ENCODE measurements around the gene BUD13. TPM values are rescaled to one million over a fixed set of nuclear protein-coding genes. Genes with fewer than 3 reads are reported as not detected.

Gene BUD13, protein sequence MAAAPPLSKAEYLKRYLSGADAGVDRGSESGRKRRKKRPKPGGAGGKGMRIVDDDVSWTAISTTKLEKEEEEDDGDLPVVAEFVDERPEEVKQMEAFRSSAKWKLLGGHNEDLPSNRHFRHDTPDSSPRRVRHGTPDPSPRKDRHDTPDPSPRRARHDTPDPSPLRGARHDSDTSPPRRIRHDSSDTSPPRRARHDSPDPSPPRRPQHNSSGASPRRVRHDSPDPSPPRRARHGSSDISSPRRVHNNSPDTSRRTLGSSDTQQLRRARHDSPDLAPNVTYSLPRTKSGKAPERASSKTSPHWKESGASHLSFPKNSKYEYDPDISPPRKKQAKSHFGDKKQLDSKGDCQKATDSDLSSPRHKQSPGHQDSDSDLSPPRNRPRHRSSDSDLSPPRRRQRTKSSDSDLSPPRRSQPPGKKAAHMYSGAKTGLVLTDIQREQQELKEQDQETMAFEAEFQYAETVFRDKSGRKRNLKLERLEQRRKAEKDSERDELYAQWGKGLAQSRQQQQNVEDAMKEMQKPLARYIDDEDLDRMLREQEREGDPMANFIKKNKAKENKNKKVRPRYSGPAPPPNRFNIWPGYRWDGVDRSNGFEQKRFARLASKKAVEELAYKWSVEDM
- 11.4 and 12.1 TPM in 2 replicates for total RNA-seq

GRCh38 chr11:116772443-116773202 lies at the start of gene BUD13:
Gene BUD13 (minus strand): TSS chr11:116772987. CDS start chr11:116772964, 23 bp downstream.
- no peaks in the 10 kb centered on the region for H3K36me3 ChIP-seq (ENCODE audit: control insufficient read depth, insufficient read depth, low read length)
- H3K4me3 ChIP-seq (ENCODE audit: low read depth, low read length): peak within 1 kb of the TSS; percentile 90
- TF ChIP-seq, protein P1, sequence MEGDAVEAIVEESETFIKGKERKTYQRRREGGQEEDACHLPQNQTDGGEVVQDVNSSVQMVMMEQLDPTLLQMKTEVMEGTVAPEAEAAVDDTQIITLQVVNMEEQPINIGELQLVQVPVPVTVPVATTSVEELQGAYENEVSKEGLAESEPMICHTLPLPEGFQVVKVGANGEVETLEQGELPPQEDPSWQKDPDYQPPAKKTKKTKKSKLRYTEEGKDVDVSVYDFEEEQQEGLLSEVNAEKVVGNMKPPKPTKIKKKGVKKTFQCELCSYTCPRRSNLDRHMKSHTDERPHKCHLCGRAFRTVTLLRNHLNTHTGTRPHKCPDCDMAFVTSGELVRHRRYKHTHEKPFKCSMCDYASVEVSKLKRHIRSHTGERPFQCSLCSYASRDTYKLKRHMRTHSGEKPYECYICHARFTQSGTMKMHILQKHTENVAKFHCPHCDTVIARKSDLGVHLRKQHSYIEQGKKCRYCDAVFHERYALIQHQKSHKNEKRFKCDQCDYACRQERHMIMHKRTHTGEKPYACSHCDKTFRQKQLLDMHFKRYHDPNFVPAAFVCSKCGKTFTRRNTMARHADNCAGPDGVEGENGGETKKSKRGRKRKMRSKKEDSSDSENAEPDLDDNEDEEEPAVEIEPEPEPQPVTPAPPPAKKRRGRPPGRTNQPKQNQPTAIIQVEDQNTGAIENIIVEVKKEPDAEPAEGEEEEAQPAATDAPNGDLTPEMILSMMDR (IDR thresholded peaks at IDR 0.05; ENCODE audit: insufficient read depth, low read length, poor library complexity, severe bottlenecking): no peak
- DNase-seq (ENCODE audit: low read depth): peak; percentile 31
- no peaks in the 10 kb centered on the region for H3K27me3 ChIP-seq (ENCODE audit: control insufficient read depth, insufficient read depth, low read length)

GRCh38 chr11:116822575-116822974 lies 49.8 kb upstream of the BUD13 start:
- no peak for DNase-seq (ENCODE audit: low read depth)
- H3K4me3 ChIP-seq (ENCODE audit: low read depth, low read length): no peak overlapping the region
- TF ChIP-seq, protein P1 (IDR thresholded peaks at IDR 0.05; ENCODE audit: insufficient read depth, low read length, poor library complexity, severe bottlenecking): no peak
- H3K36me3 ChIP-seq (ENCODE audit: control insufficient read depth, insufficient read depth, low read length): no peaks in the 10 kb centered on the region
- peaks cover 4% of the 10 kb centered on the region for H3K27me3 ChIP-seq (ENCODE audit: control insufficient read depth, insufficient read depth, low read length)

- Histone ChIP-seq H3K27me3 (ENCODE audit: control insufficient read depth, insufficient read depth, low read length) (peaks cover 2% of the 10 kb centered on the region), H3K4me3 (ENCODE audit: low read depth, low read length) (no peak overlapping the region), H3K36me3 (ENCODE audit: control insufficient read depth, insufficient read depth, low read length) (no peaks in the 10 kb centered on the region)
- no peak for DNase-seq (ENCODE audit: low read depth)
- TF ChIP-seq, protein P1 (IDR thresholded peaks at IDR 0.05; ENCODE audit: insufficient read depth, low read length, poor library complexity, severe bottlenecking): no peak
Measured at GRCh38 chr11:116821050-116821918, 48.5 kb upstream of the BUD13 start.

DNA sequence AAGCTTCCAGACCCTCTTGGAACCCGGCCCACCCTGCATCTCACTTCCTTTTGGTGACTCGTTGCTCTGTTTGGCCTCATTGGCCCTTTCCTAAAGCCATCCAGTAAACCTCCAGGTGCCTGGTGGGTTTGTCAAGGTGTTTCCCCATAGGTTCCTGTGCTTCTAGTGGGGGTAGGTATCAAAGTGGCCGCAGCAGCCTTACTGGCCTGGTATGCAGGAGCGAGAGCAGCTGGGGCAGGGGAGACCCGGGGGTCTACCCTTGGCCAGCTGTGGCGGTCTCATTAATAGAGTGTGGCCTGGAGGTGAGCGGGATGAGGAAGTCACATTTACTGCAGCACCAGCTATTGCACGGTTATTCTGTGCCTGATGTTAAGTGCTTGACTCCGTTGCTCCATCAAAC lies 46.3 kb upstream of the BUD13 start:
- no peak for DNase-seq (ENCODE audit: low read depth)
- H3K4me3 ChIP-seq (ENCODE audit: low read depth, low read length): no peak overlapping the region
- TF ChIP-seq, protein P1 (IDR thresholded peaks at IDR 0.05; ENCODE audit: insufficient read depth, low read length, poor library complexity, severe bottlenecking): no peak
- no peaks in the 10 kb centered on the region for H3K27me3 ChIP-seq (ENCODE audit: control insufficient read depth, insufficient read depth, low read length)
- H3K36me3 ChIP-seq (ENCODE audit: control insufficient read depth, insufficient read depth, low read length): no peaks in the 10 kb centered on the region

- Histone ChIP-seq H3K27me3 (ENCODE audit: control insufficient read depth, insufficient read depth, low read length) (no peaks in the 10 kb centered on the region), H3K4me3 (ENCODE audit: low read depth, low read length) (no peak overlapping the region), H3K36me3 (ENCODE audit: control insufficient read depth, insufficient read depth, low read length) (no peaks in the 10 kb centered on the region)
- TF ChIP-seq, protein P1 (IDR thresholded peaks at IDR 0.05; ENCODE audit: insufficient read depth, low read length, poor library complexity, severe bottlenecking): no peak
- no peak for DNase-seq (ENCODE audit: low read depth)
Measured at GRCh38 chr11:116814502-116814901, 41.7 kb upstream of the BUD13 start.

All from kidney epithelial cell (primary cell).